Stomach (tissue), 4 donors: ENCODE results near the gene TRAF3.

Experiments
- CTCF ChIP-seq, 7 experiments: fragments of 450-650 bp in 4 of 7; fragments of 200-600 bp in 3 of 7; sonication (generic) in 3 of 7; IDR thresholded peaks; one replicate each; pipeline ENCODE4 v1.5.1; 2016 to 2019; ENCODE audit warnings: antibody characterized with exemption in 7 of 7, control low read depth in 2 of 7, mild to moderate bottlenecking in 1 of 7
- EP300 ChIP-seq: sonication (generic); formaldehyde crosslinking; IDR thresholded peaks from one replicate; pipeline ENCODE4 v1.6.1; 2017; ENCODE audit warnings: antibody characterized with exemption
- POLR2A ChIP-seq, 4 donors: fragments of 450-650 bp; IDR thresholded peaks; one replicate each; pipeline ENCODE4 v1.6.1; 2016; ENCODE audit warnings: antibody characterized with exemption in 4 of 4, control low read depth in 2 of 4, mild to moderate bottlenecking in 1 of 4, moderate library complexity in 1 of 4
- POLR2AphosphoS5 ChIP-seq, 3 donors: sonication (generic); formaldehyde crosslinking; IDR thresholded peaks; one replicate each; pipeline ENCODE4 v1.6.1; 2016; ENCODE audit warnings: antibody characterized with exemption in 3 of 3

DNA sequence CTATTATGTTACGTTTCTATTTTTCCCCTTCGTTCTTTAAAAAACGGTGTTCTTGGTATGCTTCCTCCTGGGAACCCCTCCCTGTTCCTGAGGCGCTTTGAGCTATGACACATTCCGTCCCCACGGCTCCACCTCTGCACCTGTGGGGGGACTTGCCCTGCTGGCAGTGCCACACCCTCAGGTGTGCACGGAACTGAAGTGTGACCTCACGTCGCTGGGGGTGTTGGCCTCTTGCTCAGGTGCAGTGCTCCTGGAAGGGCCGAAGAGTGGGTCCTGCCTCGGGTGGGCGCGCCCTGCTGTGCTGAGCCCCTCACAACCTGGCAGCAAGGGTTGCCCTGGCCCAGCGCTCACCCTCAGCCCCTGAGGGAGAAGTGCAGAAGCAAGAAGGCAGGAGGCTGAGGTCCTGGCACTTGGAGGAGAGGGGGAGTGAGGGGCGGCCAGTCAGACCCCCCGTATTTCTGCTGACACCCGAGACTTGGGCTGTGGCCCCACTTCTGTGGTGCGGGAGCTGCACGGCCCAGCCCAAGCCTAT lies 150.2 kb downstream of the TRAF3 start:
- no peak for TF ChIP-seq EP300
- no peak for TF ChIP-seq CTCF (IDR thresholded peaks at IDR 0.05)
- TF ChIP-seq POLR2A (IDR thresholded peaks at IDR 0.05) = peak in 1 of 4 donors; percentile 14
- peak in 2 of 3 donors; percentile 79 to 80 for TF ChIP-seq POLR2AphosphoS5 (IDR thresholded peaks at IDR 0.05)
